ENCODE data around the gene SAP30BP.

Gene SAP30BP

GRCh38 chr17:75633486-75634375 lies 33.4 kb upstream of the SAP30BP start (continued):
- TF ChIP-seq HOXA7 (CRISPR knock-in tag; IDR thresholded peaks at IDR 0.05; ENCODE audit: borderline replicate concordance): no peak

- Histone ChIP-seq H3K4me3 (ENCODE audit: low read depth, low read length) (no peak overlapping the region), H3K36me3 (ENCODE audit: control insufficient read depth in 2 of 2, insufficient read depth in 1 of 2, low read length in 2 of 2) (peaks cover 0 to 51% of the 10 kb centered on the region in 2 experiments; a peak in 1 of 3 replicates), H3K4me1 (ENCODE audit: control insufficient read depth, insufficient read depth, low read length) (peaks cover 11% of the 10 kb centered on the region), H3K27ac (ENCODE audit: extremely low read depth, low read depth, low read length) (no peak overlapping the region), H3K9me3 (ENCODE audit: control insufficient read depth, insufficient read depth, low read depth, low read length) (no peaks in the 10 kb centered on the region)
- no peak for TF ChIP-seq ZNF157 (tag by site-specific recombination; IDR thresholded peaks at IDR 0.05)
- no peak for TF ChIP-seq ZSCAN18 (tag by site-specific recombination; IDR thresholded peaks at IDR 0.05)
- no peak for TF ChIP-seq ZNF155 (tag by site-specific recombination; IDR thresholded peaks at IDR 0.05)
- TF ChIP-seq BCL11B (tag by site-specific recombination; IDR thresholded peaks at IDR 0.05; ENCODE audit: low read depth): no peak
- TF ChIP-seq KLF10 (tag by site-specific recombination; IDR thresholded peaks at IDR 0.05): no peak
- TF ChIP-seq ZNF404 (tag by site-specific recombination; IDR thresholded peaks at IDR 0.05): no peak
- TF ChIP-seq BCL6B (tag by site-specific recombination; IDR thresholded peaks at IDR 0.05): no peak
- TF ChIP-seq BCL11A (tag by site-specific recombination; IDR thresholded peaks at IDR 0.05; ENCODE audit: low read depth): no peak
- TF ChIP-seq ZNF626 (tag by site-specific recombination; IDR thresholded peaks at IDR 0.05): no peak
- TF ChIP-seq ZBTB20 (tag by site-specific recombination; IDR thresholded peaks at IDR 0.05): no peak
- no peak for TF ChIP-seq ZNF670 (tag by site-specific recombination; IDR thresholded peaks at IDR 0.05; ENCODE audit: low read depth)
- TF ChIP-seq ZFP69B (tag by site-specific recombination; IDR thresholded peaks at IDR 0.05): no peak
- no peak for TF ChIP-seq GLI2 (tag by site-specific recombination; IDR thresholded peaks at IDR 0.05; ENCODE audit: borderline replicate concordance, low read depth)
- TF ChIP-seq ZFHX2 (tag by site-specific recombination; conservative IDR thresholded peaks at IDR 0.05): no peak
- no peak for TF ChIP-seq ZNF341 (tag by site-specific recombination; IDR thresholded peaks at IDR 0.05; ENCODE audit: low read depth)
- no peak for TF ChIP-seq ZSCAN30 (tag by site-specific recombination; IDR thresholded peaks at IDR 0.05)
- no peak for TF ChIP-seq ZNF510 (tag by site-specific recombination; IDR thresholded peaks at IDR 0.05; ENCODE audit: insufficient replicate concordance)
- TF ChIP-seq PRDM2 (tag by site-specific recombination; IDR thresholded peaks at IDR 0.05; ENCODE audit: borderline replicate concordance): no peak
- no peak for TF ChIP-seq ZNF624 (tag by site-specific recombination; IDR thresholded peaks at IDR 0.05)
- ChIA-PET CTCF (interaction anchor here (0.6 to 10.6 kb wide), 46 partner anchors 8 to 908 kb away, joined by 3 to 410 read pairs (median 6); partner anchors contain the start of genes RECQL5, SAP30BP and TSEN54), POLR2A (interaction anchor here (0.6 to 2.0 kb wide), 8 partner anchors 11 to 843 kb away, joined by 3 to 9 read pairs (median 5); partner anchors contain the start of genes RECQL5 and SAP30BP)
Measured at GRCh38 chr17:75634376-75634740, 32.8 kb upstream of the SAP30BP start.

Data from HEK293 (cell line).